Stimulated activated naive B cell treated with anti-CD40 and anti-IgM and Interleukin-4, amounts not matched to agents 10 μg/mL and 1 μg/mL and 100 μg/mL, for 72 hours (primary cell): ENCODE data around the gene IL2RG.

Source experiments
- ATAC-seq, 2 donors: fragments of 150-1000 bp; cut with Tn5 transposase; replicated peaks; 2 replicates each; pipeline ENCODE4 v1.10.0; 2021; ENCODE audit warnings: moderate library complexity in 1 of 2
- DNase-seq: peaks from one replicate; pipeline ENCODE4 v3.0.0; 2021
- H3K27ac Mint-ChIP-seq: one replicate; pipeline ENCODE4 v1.8.0; 2022; ENCODE audit warnings: mild to moderate bottlenecking, mixed read lengths
- H3K27me3 Mint-ChIP-seq, 2 donors: one replicate each; pipeline ENCODE4 v1.8.0; 2022; ENCODE audit warnings: mixed read lengths in 2 of 2
- H3K36me3 Mint-ChIP-seq, 2 donors: one replicate each; pipeline ENCODE4 v1.8.0; 2022; ENCODE audit warnings: mixed read lengths in 2 of 2, mild to moderate bottlenecking in 1 of 2
- H3K4me1 Mint-ChIP-seq, 2 donors: one replicate each; pipeline ENCODE4 v1.8.0; 2022; ENCODE audit warnings: mixed read lengths in 2 of 2, mild to moderate bottlenecking in 1 of 2
- H3K4me3 Mint-ChIP-seq, 2 donors: one replicate each; pipeline ENCODE4 v1.8.0; 2022; ENCODE audit warnings: mild to moderate bottlenecking in 2 of 2, mixed read lengths in 2 of 2, moderate library complexity in 1 of 2
- H3K9me3 Mint-ChIP-seq, 2 donors: one replicate each; pipeline ENCODE4 v1.8.0; 2022; ENCODE audit warnings: mixed read lengths in 2 of 2, mild to moderate bottlenecking in 1 of 2

The IL2RG gene

DNA sequence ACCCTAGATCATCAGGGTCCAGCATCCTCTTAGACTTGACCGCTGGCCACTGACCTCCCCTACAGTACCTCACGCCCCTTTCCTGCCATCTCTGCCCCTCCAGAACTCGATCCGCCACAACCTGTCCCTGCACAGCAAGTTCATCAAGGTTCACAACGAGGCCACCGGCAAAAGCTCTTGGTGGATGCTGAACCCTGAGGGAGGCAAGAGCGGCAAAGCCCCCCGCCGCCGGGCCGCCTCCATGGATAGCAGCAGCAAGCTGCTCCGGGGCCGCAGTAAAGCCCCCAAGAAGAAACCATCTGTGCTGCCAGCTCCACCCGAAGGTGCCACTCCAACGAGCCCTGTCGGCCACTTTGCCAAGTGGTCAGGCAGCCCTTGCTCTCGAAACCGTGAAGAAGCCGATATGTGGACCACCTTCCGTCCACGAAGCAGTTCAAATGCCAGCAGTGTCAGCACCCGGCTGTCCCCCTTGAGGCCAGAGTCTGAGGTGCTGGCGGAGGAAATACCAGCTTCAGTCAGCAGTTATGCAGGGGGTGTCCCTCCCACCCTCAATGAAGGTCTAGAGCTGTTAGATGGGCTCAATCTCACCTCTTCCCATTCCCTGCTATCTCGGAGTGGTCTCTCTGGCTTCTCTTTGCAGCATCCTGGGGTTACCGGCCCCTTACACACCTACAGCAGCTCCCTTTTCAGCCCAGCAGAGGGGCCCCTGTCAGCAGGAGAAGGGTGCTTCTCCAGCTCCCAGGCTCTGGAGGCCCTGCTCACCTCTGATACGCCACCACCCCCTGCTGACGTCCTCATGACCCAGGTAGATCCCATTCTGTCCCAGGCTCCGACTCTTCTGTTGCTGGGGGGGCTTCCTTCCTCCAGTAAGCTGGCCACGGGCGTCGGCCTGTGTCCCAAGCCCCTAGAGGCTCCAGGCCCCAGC is 10.5 kb downstream of the IL2RG start:
- Mint-ChIP-seq H3K27ac (peak overlapping the region; percentile 22), H3K4me3 (no peak overlapping the region), H3K9me3 (no peaks in the 10 kb centered on the region), H3K27me3 (no peaks in the 10 kb centered on the region), H3K36me3 (peaks cover 5% of the 10 kb centered on the region in 2 donors), H3K4me1 (peaks cover 27 to 45% of the 10 kb centered on the region in 2 donors)
- ATAC-seq (no peak), DNase-seq (no peak)

GRCh38 chrX:71099736-71100135 is 11.6 kb downstream of the IL2RG start:
- Mint-ChIP-seq H3K27me3 (peaks cover 0 to 4% of the 10 kb centered on the region in 2 donors), H3K9me3 (no peaks in the 10 kb centered on the region), H3K4me1 (peaks cover 28 to 41% of the 10 kb centered on the region in 2 donors), H3K27ac (no peak overlapping the region), H3K4me3 (no peak overlapping the region), H3K36me3 (peaks cover 0 to 2% of the 10 kb centered on the region in 2 donors)
- DNase-seq (no peak), ATAC-seq (no peak)

DNA sequence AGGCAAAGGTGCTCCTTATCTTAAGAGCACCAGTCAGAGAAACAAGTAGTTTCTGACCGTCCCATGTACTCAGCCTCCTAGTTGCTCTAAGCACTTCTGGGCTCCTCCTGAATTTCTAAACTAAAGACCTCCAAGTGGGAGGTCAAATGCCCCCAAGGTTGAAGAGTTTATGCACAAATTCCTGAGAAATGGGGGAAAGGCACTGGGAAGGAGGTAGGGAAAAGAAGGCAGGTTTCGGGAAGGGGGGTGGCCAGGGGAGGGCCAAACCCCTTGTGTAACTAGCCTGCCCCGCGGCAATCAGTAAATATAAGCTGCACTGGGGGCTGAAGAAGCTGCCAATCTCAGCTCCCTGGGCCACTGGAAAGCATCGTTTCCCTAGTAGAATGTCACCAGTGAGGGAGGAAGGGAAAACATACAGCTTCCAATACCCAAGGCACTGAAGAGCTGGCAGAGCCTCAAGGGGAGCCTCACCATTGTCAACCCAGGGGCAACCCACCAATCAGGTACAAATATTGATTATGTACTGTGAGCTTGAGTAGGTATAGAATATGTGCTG is 12.3 kb downstream of the IL2RG start:
- no peak overlapping the region for H3K4me3 Mint-ChIP-seq
- ATAC-seq (no peak), DNase-seq (no peak)
- H3K4me1 Mint-ChIP-seq: peaks cover 21 to 35% of the 10 kb centered on the region in 2 donors
- no peak overlapping the region for H3K27ac Mint-ChIP-seq
- H3K36me3 Mint-ChIP-seq: peaks cover 0 to 2% of the 10 kb centered on the region in 2 donors
- no peaks in the 10 kb centered on the region for H3K9me3 Mint-ChIP-seq
- H3K27me3 Mint-ChIP-seq: peaks cover 0 to 9% of the 10 kb centered on the region in 2 donors

- no peaks in the 10 kb centered on the region for H3K36me3 Mint-ChIP-seq
- H3K9me3 Mint-ChIP-seq: no peaks in the 10 kb centered on the region
- peaks cover 0 to 10% of the 10 kb centered on the region in 2 donors for H3K27me3 Mint-ChIP-seq
- no peak overlapping the region for H3K4me3 Mint-ChIP-seq
- ATAC-seq: peak; percentile 50 to 57
- peak; percentile 36 for DNase-seq
- H3K27ac Mint-ChIP-seq: no peak overlapping the region
- H3K4me1 Mint-ChIP-seq: peaks cover 17 to 28% of the 10 kb centered on the region in 2 donors
Measured at GRCh38 chrX:71098302-71098701, 13.1 kb downstream of the IL2RG start.

- Mint-ChIP-seq H3K4me1 (peaks cover 12 to 20% of the 10 kb centered on the region in 2 donors), H3K4me3 (peak overlapping the region; percentile 87 to 97), H3K27ac (no peak overlapping the region), H3K36me3 (no peaks in the 10 kb centered on the region), H3K27me3 (peaks cover 0 to 10% of the 10 kb centered on the region in 2 donors), H3K9me3 (no peaks in the 10 kb centered on the region)
- DNase-seq (no peak), ATAC-seq (no peak)
Measured at GRCh38 chrX:71096760-71097032, 14.7 kb downstream of the IL2RG start.

- peak; percentile 41 to 46 for ATAC-seq
- H3K27me3 Mint-ChIP-seq: peaks cover 0 to 10% of the 10 kb centered on the region in 2 donors
- peaks cover 12 to 20% of the 10 kb centered on the region in 2 donors for H3K4me1 Mint-ChIP-seq
- H3K36me3 Mint-ChIP-seq: no peaks in the 10 kb centered on the region
- peak overlapping the region; percentile 96 for H3K27ac Mint-ChIP-seq
- no peak for DNase-seq
- H3K9me3 Mint-ChIP-seq: no peaks in the 10 kb centered on the region
- H3K4me3 Mint-ChIP-seq: peak overlapping the region; percentile 87 to 97
Measured at GRCh38 chrX:71095981-71096759, 15.2 kb downstream of the IL2RG start.

DNA sequence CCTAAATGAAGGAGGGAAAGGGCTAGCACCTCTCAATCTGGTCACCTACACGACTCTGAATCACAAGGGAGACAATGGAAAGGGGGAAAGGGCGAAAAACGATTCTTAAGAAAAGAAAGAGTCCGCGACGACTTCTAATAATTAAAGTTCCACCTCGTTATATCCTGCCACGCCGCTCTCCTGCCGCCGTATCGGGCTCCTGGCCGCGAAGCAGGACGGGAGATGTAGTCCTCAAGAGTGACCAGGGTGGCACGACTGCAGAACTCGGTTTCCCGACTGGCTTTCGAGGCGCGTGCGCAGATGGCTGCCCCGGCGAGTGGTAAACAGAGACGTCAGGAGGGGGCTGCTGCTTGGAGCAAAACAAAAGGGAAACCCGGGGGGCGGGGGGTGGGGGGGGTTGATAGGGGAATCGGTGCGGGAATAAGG is 15.8 kb downstream of the IL2RG start, which contains the start of gene FOXO4:
Gene FOXO4, plus strand, starts transcription at position 297 of the 426 bp plus-strand sequence. CDS start 678 bp downstream, outside the sequence.
- DNase-seq (peak; percentile 84), ATAC-seq (peak; percentile 93 to 94)
- Mint-ChIP-seq H3K9me3 (no peaks in the 10 kb centered on the region), H3K27me3 (peaks cover 0 to 10% of the 10 kb centered on the region in 2 donors), H3K27ac (peak within 1 kb of the TSS; percentile 96), H3K36me3 (no peaks in the 10 kb centered on the region), H3K4me3 (peak within 1 kb of the TSS; percentile 87 to 97), H3K4me1 (peaks cover 12 to 20% of the 10 kb centered on the region in 2 donors)

DNA sequence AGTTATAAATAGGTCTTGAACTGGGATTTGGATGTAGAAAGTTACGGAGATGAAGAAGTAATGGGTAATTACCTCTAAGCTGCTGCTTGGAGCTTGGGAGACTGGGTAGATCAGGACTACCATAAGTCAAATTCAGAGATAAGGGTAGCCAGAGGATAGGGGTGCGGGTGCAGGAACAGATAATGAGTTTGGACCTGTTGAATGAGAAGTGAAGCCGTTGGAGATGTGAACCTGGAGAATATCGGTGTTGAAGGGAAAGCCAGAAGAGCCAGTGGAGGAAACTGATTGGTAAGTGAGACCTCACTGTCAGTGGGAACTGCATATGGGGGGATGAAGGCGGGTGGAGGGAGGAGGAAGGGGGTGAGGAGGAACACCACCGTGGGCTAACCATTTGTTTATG is 16.3 kb downstream of the IL2RG start:
- peak overlapping the region; percentile 33 for H3K27ac Mint-ChIP-seq
- H3K9me3 Mint-ChIP-seq: no peaks in the 10 kb centered on the region
- H3K4me3 Mint-ChIP-seq: peak overlapping the region; percentile 87 to 97
- DNase-seq (no peak), ATAC-seq (no peak)
- H3K4me1 Mint-ChIP-seq: peaks cover 12 to 20% of the 10 kb centered on the region in 2 donors
- peaks cover 0 to 10% of the 10 kb centered on the region in 2 donors for H3K27me3 Mint-ChIP-seq
- H3K36me3 Mint-ChIP-seq: no peaks in the 10 kb centered on the region

GRCh38 chrX:71091263-71091662 is 20.1 kb downstream of the IL2RG start:
- H3K36me3 Mint-ChIP-seq: no peaks in the 10 kb centered on the region
- H3K27me3 Mint-ChIP-seq: peaks cover 0 to 10% of the 10 kb centered on the region in 2 donors
- no peak for DNase-seq
- no peaks in the 10 kb centered on the region for H3K9me3 Mint-ChIP-seq
- no peak for ATAC-seq
- peaks cover 5 to 6% of the 10 kb centered on the region in 2 donors for H3K4me1 Mint-ChIP-seq
- H3K4me3 Mint-ChIP-seq: no peak overlapping the region
- no peak overlapping the region for H3K27ac Mint-ChIP-seq

DNA sequence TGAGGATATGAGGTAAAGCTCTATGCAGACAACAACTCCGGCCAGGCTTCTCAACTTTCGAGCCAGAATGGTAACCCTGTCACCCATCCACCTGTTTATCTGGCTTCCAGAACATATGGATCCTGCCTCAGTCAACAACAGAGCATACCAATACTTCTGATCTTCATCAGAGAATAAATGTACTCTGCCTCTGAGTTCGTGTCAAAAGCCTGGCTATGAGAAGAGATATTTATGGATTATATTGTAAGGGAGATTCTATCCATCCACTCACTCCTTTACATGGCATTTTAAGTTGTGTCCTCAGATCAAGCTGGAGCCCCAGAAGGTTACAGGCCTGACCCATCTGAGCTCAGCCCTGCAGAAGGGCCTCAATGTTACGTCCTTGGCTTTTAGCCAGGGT is 25.5 kb downstream of the IL2RG start:
- ATAC-seq: no peak
- no peaks in the 10 kb centered on the region for H3K36me3 Mint-ChIP-seq
- no peak overlapping the region for H3K4me3 Mint-ChIP-seq
- no peaks in the 10 kb centered on the region for H3K27me3 Mint-ChIP-seq
- no peak for DNase-seq
- H3K27ac Mint-ChIP-seq: no peak overlapping the region
- no peaks in the 10 kb centered on the region for H3K4me1 Mint-ChIP-seq
- no peaks in the 10 kb centered on the region for H3K9me3 Mint-ChIP-seq

GRCh38 chrX:71082822-71083221 is 28.6 kb downstream of the IL2RG start:
- peaks cover 0 to 2% of the 10 kb centered on the region in 2 donors for H3K36me3 Mint-ChIP-seq

DNA sequence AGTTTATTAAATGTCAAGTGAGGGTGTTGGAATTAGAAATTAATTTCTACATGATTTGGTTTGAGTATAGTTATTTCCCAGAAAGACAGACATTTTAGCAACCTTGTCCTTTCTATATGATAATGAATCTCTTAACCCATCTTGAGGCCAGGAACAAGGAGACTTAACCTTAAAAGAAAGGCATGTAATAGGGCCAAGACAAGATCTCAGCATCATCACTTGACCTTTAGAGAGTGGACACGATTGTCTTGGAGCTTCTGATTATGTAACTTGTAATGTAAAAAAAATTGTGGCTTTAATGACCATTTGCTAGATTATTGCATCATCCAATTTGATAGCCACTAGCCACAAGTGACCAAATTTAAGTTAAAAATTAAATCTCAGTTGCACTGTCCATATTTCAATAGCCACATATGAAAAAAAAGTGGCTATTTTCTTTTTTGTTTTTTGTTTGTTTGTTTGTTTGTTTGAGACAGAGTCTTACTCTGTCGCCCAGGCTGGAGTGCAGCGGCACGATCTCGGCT is 29.2 kb downstream of the IL2RG start:
- H3K9me3 Mint-ChIP-seq: no peaks in the 10 kb centered on the region
- no peak for ATAC-seq
- H3K27ac Mint-ChIP-seq: no peak overlapping the region

More at GRCh38 chrX:71082822-71083221, 28.6 kb downstream of the IL2RG start:
- Mint-ChIP-seq H3K4me1 (no peaks in the 10 kb centered on the region), H3K27ac (no peak overlapping the region), H3K9me3 (no peaks in the 10 kb centered on the region), H3K4me3 (no peak overlapping the region), H3K27me3 (no peaks in the 10 kb centered on the region)
- ATAC-seq: no peak
- DNase-seq: no peak

DNA sequence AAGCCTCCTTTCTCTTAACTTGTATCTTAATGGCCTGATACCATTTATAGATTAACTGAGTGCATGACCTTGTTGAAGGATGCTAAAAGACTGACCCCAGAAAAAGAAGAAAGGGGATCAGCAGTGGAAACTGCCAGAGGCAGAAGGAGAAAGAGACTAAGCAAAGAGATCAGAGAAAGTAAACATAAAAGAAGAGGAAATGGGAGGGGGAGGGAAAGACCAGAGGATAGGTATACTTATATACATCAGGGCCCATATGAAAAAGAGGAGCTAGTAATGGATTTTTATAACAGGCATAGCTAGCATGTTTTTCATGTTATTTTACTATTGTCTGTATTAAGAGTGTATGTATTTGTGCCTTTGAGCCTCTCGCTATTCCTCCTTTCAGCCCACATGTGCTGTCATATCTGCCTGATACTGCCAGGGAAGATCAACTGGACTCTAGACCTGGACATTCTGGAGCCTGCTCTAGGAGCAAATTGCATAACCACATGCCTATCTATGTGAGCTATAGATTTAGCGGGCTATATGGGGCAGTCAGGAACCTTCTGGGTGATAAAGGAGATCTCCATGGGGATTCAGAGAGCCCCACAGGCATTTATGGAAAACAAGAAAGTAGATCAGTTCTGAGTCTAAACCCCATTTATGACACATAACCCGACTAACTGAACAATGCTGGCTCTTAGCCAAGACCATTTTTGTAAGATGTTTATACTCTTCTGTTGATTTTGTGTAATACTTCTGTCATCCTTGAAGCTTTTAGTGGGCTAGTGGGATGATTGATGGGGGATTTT is 29.9 kb downstream of the IL2RG start:
- no peak overlapping the region for H3K4me3 Mint-ChIP-seq
- no peak overlapping the region for H3K27ac Mint-ChIP-seq
- no peaks in the 10 kb centered on the region for H3K9me3 Mint-ChIP-seq
- no peak for DNase-seq
- H3K4me1 Mint-ChIP-seq: no peaks in the 10 kb centered on the region
- no peak for ATAC-seq
- H3K27me3 Mint-ChIP-seq: no peaks in the 10 kb centered on the region
- H3K36me3 Mint-ChIP-seq: peaks cover 0 to 2% of the 10 kb centered on the region in 2 donors

More for the DNA sequence above, 29.2 kb downstream of the IL2RG start:
- Mint-ChIP-seq H3K36me3 (peaks cover 0 to 2% of the 10 kb centered on the region in 2 donors), H3K27me3 (no peaks in the 10 kb centered on the region), H3K4me3 (no peak overlapping the region), H3K4me1 (no peaks in the 10 kb centered on the region)
- no peak for DNase-seq
